Gastroesophageal sphincter (tissue), 3 donors: ENCODE results near the gene ARMH2.
"Not testable (repeated sequence)": the region's sequence is repeated elsewhere in the genome, so short reads cannot be mapped to it uniquely, and the experiment has no call there.

Source experiments
- EP300 ChIP-seq: sonication (generic); formaldehyde crosslinking; IDR thresholded peaks from one replicate; pipeline ENCODE4 v1.6.1; 2017; ENCODE audit warnings: antibody characterized with exemption, mild to moderate bottlenecking
- POLR2A ChIP-seq, 2 donors: fragments of 450-650 bp; IDR thresholded peaks; one replicate each; pipeline ENCODE4 v1.6.1; 2017; ENCODE audit warnings: antibody characterized with exemption in 2 of 2, mild to moderate bottlenecking in 2 of 2, moderate library complexity in 1 of 2
- TF ChIP-seq, protein P1 (sequence below), 4 experiments: fragments of 200-600 bp in 2 of 4; fragments of 450-650 bp in 2 of 4; sonication (generic) in 1 of 4; IDR thresholded peaks; one replicate each; pipeline ENCODE4 v1.5.1; 2017 to 2019; ENCODE audit warnings: antibody characterized with exemption in 4 of 4, mild to moderate bottlenecking in 2 of 4, moderate library complexity in 2 of 4

DNA sequence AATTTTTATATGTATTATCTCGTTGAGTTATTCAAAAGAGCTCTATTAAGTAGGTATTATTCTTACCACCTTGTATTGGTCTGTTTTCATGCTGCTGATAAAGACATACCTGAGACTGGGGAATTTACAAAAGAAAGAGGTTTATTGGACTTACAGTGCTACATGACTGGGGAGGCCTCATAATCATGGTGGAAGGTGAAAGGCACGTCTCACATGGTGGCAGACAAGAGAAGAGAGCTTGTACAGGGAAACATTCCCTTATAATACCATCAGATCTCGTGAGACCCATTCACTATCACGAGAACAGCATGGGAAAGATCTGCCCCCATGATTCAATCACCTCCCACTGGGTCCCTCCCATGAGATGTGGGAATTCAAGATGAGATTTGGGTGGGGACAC is 44.3 kb downstream of the ARMH2 start:
- TF ChIP-seq, protein P1, sequence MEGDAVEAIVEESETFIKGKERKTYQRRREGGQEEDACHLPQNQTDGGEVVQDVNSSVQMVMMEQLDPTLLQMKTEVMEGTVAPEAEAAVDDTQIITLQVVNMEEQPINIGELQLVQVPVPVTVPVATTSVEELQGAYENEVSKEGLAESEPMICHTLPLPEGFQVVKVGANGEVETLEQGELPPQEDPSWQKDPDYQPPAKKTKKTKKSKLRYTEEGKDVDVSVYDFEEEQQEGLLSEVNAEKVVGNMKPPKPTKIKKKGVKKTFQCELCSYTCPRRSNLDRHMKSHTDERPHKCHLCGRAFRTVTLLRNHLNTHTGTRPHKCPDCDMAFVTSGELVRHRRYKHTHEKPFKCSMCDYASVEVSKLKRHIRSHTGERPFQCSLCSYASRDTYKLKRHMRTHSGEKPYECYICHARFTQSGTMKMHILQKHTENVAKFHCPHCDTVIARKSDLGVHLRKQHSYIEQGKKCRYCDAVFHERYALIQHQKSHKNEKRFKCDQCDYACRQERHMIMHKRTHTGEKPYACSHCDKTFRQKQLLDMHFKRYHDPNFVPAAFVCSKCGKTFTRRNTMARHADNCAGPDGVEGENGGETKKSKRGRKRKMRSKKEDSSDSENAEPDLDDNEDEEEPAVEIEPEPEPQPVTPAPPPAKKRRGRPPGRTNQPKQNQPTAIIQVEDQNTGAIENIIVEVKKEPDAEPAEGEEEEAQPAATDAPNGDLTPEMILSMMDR (IDR thresholded peaks at IDR 0.05), result not testable (repeated sequence)
- TF ChIP-seq POLR2A (IDR thresholded peaks at IDR 0.05); EP300: not testable (repeated sequence)
